GM23338 (cell line): ENCODE data around the gene POMGNT1. TPM values are rescaled to one million over a fixed set of nuclear protein-coding genes. Genes with fewer than 3 reads are reported as not detected.

Source experiments
- ATAC-seq: fragments of 200-7000 bp; cut with Tn5 transposase; 3 replicates; pipeline ENCODE4 v1.9.1; 2020
- DNase-seq: peaks from one replicate; pipeline ENCODE4 v3.0.0-alpha.2; 2015; ENCODE audit warnings: low spot score
- H2AFZ ChIP-seq: fragments of 200-600 bp; sonication (generic); 2 replicates; pipeline ENCODE4 v1.8.0; 2016; ENCODE audit warnings: antibody characterized with exemption, mild to moderate bottlenecking, moderate library complexity
- H3F3A ChIP-seq: fragments of 200-600 bp; sonication (generic); replicated peaks from 2 replicates; pipeline ENCODE4 v1.8.0; 2017; ENCODE audit warnings: antibody characterized with exemption, mixed run types, low read depth
- H3K27ac ChIP-seq: fragments of 200-600 bp; sonication (generic); 2 replicates; pipeline ENCODE4 v1.6.1; 2016; ENCODE audit warnings: low read depth
- H3K27me3 ChIP-seq: fragments of 200-600 bp; sonication (generic); 2 replicates; pipeline ENCODE4 v1.8.0; 2016; ENCODE audit warnings: mild to moderate bottlenecking, mixed run types, moderate library complexity; ENCODE audit not compliant: insufficient read depth
- H3K36me3 ChIP-seq: fragments of 200-600 bp; sonication (generic); 2 replicates; pipeline ENCODE4 v1.8.0; 2016; ENCODE audit warnings: mild to moderate bottlenecking; ENCODE audit not compliant: insufficient read depth
- H3K4me1 ChIP-seq: fragments of 200-600 bp; sonication (generic); 2 replicates; pipeline ENCODE4 v1.8.0; 2016; ENCODE audit warnings: mild to moderate bottlenecking, moderate library complexity; ENCODE audit not compliant: insufficient read depth
- H3K4me2 ChIP-seq: fragments of 200-600 bp; sonication (generic); 2 replicates; pipeline ENCODE4 v1.7.1; 2017; ENCODE audit warnings: mixed run types
- H3K4me3 ChIP-seq: fragments of 200-600 bp; sonication (generic); 2 replicates; pipeline ENCODE4 v1.6.1; 2016; ENCODE audit warnings: mixed run types
- H3K79me2 ChIP-seq: fragments of 200-600 bp; sonication (generic); replicated peaks from 2 replicates; pipeline ENCODE4 v1.8.0; 2017; ENCODE audit warnings: mild to moderate bottlenecking; ENCODE audit not compliant: insufficient read depth
- H3K9me2 ChIP-seq: fragments of 200-600 bp; sonication (generic); 2 replicates; pipeline ENCODE4 v1.8.0; 2017; ENCODE audit not compliant: insufficient read depth
- H4K20me1 ChIP-seq: fragments of 200-600 bp; sonication (generic); replicated peaks from 2 replicates; pipeline ENCODE4 v1.8.0; 2017; ENCODE audit warnings: mild to moderate bottlenecking; ENCODE audit not compliant: insufficient read depth
- H3K27ac Mint-ChIP-seq: 2 replicates; pipeline ENCODE4 v1.8.0; 2020; ENCODE audit warnings: inconsistent platforms, mild to moderate bottlenecking, moderate library complexity, mixed read lengths
- H3K27me3 Mint-ChIP-seq: 3 replicates; pipeline ENCODE4 v1.8.0; 2022; ENCODE audit warnings: low read depth, mild to moderate bottlenecking, moderate library complexity, mixed read lengths, inconsistent platforms; ENCODE audit not compliant: insufficient read depth, poor library complexity
- H3K36me3 Mint-ChIP-seq: 3 replicates; pipeline ENCODE4 v1.8.0; 2021; ENCODE audit warnings: low read depth, mild to moderate bottlenecking, inconsistent platforms, moderate library complexity, mixed read lengths
- H3K4me1 Mint-ChIP-seq: 3 replicates; pipeline ENCODE4 v1.8.0; 2020; ENCODE audit warnings: mild to moderate bottlenecking, inconsistent platforms, mixed read lengths
- H3K4me3 Mint-ChIP-seq: 3 replicates; pipeline ENCODE4 v1.8.0; 2021; ENCODE audit warnings: moderate library complexity, mild to moderate bottlenecking, inconsistent platforms, mixed read lengths
- H3K9me3 Mint-ChIP-seq: 3 replicates; pipeline ENCODE4 v1.8.0; 2020; ENCODE audit warnings: moderate library complexity, mild to moderate bottlenecking, inconsistent platforms, mixed read lengths
- CREB1 ChIP-seq: fragments of 250-450 bp; sonication (Bioruptor Pico); IDR thresholded peaks from 2 replicates; pipeline ENCODE4 v1.5.0; 2020; ENCODE audit warnings: low read depth, mild to moderate bottlenecking, moderate library complexity
- CTCF ChIP-seq, 2 experiments: fragments of 200-600 bp in 1 of 2; sonication (generic) in 1 of 2; conservative IDR thresholded peaks; 2 replicates each; pipeline versions ENCODE4 v1.5.1 to v1.6.1; 2016 to 2017; ENCODE audit warnings: antibody characterized with exemption in 2 of 2, low read depth in 2 of 2, mild to moderate bottlenecking in 2 of 2, moderate library complexity in 1 of 2
- ETS1 ChIP-seq: IDR thresholded peaks from 2 replicates; pipeline ENCODE4 v1.6.1; 2016; ENCODE audit warnings: antibody characterized with exemption
- EZH2 ChIP-seq: fragments of 200-600 bp; sonication (generic); IDR thresholded peaks from one replicate; pipeline ENCODE4 v1.8.0; 2017; ENCODE audit warnings: antibody characterized with exemption, mild to moderate bottlenecking, low read depth; ENCODE audit not compliant: unreplicated experiment
- EZH2phosphoT487 ChIP-seq: fragments of 200-600 bp; sonication (generic); IDR thresholded peaks from one replicate; pipeline ENCODE4 v1.8.1; 2018; ENCODE audit warnings: antibody characterized with exemption; ENCODE audit not compliant: unreplicated experiment
- JUNB ChIP-seq: IDR thresholded peaks from one replicate; pipeline ENCODE4 v1.6.1; 2016; ENCODE audit warnings: antibody characterized with exemption; ENCODE audit not compliant: unreplicated experiment
- NANOG ChIP-seq: IDR thresholded peaks from 2 replicates; pipeline ENCODE4 v1.6.1; 2016; ENCODE audit warnings: antibody characterized with exemption, borderline replicate concordance
- POLR2AphosphoS5 ChIP-seq: IDR thresholded peaks from 2 replicates; pipeline ENCODE4 v1.6.1; 2016; ENCODE audit warnings: antibody characterized with exemption, low read depth
- REST ChIP-seq: IDR thresholded peaks from one replicate; pipeline ENCODE4 v1.6.1; 2018; ENCODE audit warnings: antibody characterized with exemption; ENCODE audit not compliant: unreplicated experiment
- STAT1 ChIP-seq: IDR thresholded peaks from one replicate; pipeline ENCODE4 v1.6.1; 2016; ENCODE audit warnings: antibody characterized with exemption; ENCODE audit not compliant: unreplicated experiment
- ZNF114 ChIP-seq: fragments of 250-450 bp; sonication (Bioruptor Pico); IDR thresholded peaks from 2 replicates; pipeline ENCODE4 v1.5.0; 2020; ENCODE audit warnings: mild to moderate bottlenecking, moderate library complexity
- ZNF331 ChIP-seq: fragments of 250-450 bp; sonication (Bioruptor Pico); IDR thresholded peaks from 2 replicates; pipeline ENCODE4 v1.5.0; 2020; ENCODE audit warnings: low read depth, mild to moderate bottlenecking, moderate library complexity
- ZNF462 ChIP-seq: fragments of 250-450 bp; sonication (Bioruptor Pico); IDR thresholded peaks from 2 replicates; pipeline ENCODE4 v1.5.0; 2020; ENCODE audit warnings: mild to moderate bottlenecking, moderate library complexity
- polyA plus RNA-seq: library from polyadenylated mRNA; unstranded; fragments of >200 nt; fragmentation: Nextera tagmentation; extraction: Ambion mirVana; gene quantifications from 2 replicates; pipeline ENCODE4 v1.2.1, GENCODE V29; 2016
- total RNA-seq: library from RNA; depleted of rRNA; stranded (reverse); fragments of >200 nt; shearing (Covaris generic); gene quantifications from 2 replicates; pipeline ENCODE4 v1.2.3, GENCODE V29; 2014

Gene POMGNT1
- total and polyA plus RNA-seq, 2 experiments from 2014 or later, result 24.3 to 32.1 TPM

- Mint-ChIP-seq H3K4me3 (no peak overlapping the region), H3K9me3 (no peaks in the 10 kb centered on the region), H3K27me3 (peaks cover 7% of the 10 kb centered on the region), H3K27ac (no peak overlapping the region), H3K36me3 (peaks cover 27% of the 10 kb centered on the region), H3K4me1 (no peaks in the 10 kb centered on the region)
- Histone ChIP-seq H3K4me1 (no peaks in the 10 kb centered on the region), H3K4me2 (no peak overlapping the region), H4K20me1 (no peaks in the 10 kb centered on the region; the same call in 1 of the 2 replicates), H3K36me3 (no peaks in the 10 kb centered on the region; the same call in 1 of the 2 replicates), H3K9me2 (no peaks in the 10 kb centered on the region), H2AFZ (no peak overlapping the region), H3K4me3 (no peak overlapping the region), H3K79me2 (no peaks in the 10 kb centered on the region), H3K27ac (no peak overlapping the region), H3F3A (no peaks in the 10 kb centered on the region), H3K27me3 (no peaks in the 10 kb centered on the region)
- ATAC-seq (no peak), DNase-seq (no peak)
- no peak for TF ChIP-seq CREB1
- no peak for TF ChIP-seq JUNB
- no peak for TF ChIP-seq ZNF331 (CRISPR knock-in tag)
- TF ChIP-seq EZH2, result no peak
- TF ChIP-seq NANOG, result no peak
- no peak for TF ChIP-seq CTCF (conservative IDR thresholded peaks at IDR 0.05; ENCODE audit: low read depth in 2 of 2)
- no peak for TF ChIP-seq REST
- no peak for TF ChIP-seq EZH2phosphoT487
- no peak for TF ChIP-seq STAT1
- no peak for TF ChIP-seq ETS1
- TF ChIP-seq POLR2AphosphoS5, result no peak
- no peak for TF ChIP-seq ZNF462
- TF ChIP-seq ZNF114, result no peak
Measured at GRCh38 chr1:46192171-46192570, 6.1 kb downstream of the POMGNT1 start.
